Endothelial cell of umbilical vein (primary cell): Measurements from ENCODE around the gene MYLK2. TPM values are rescaled to one million over a fixed set of nuclear protein-coding genes. Genes with fewer than 3 reads are reported as not detected.
A peak's percentile ranks its signal among the peaks of the same experiment; 100 is the strongest.

ENCODE experiments used
- BruUV-seq: library from RNA; stranded (reverse); fragments of 400-500 nt; replicated peaks from 2 replicates; lab custom pipeline; 2021; lab: Mats Ljungman, UMichigan
- CTCF ChIA-PET: fragments of 300-600, 350-600 bp; sonication (Branson Sonifier 250); formaldehyde crosslinking; loops from one replicate; lab custom pipeline; 2021; ENCODE audit warnings: antibody characterized with exemption, inconsistent platforms; lab: Charles Lee
- POLR2A ChIA-PET: fragments of 300-600, 350-600 bp; sonication (Branson Sonifier 250); formaldehyde crosslinking; loops from one replicate; lab custom pipeline; 2021; ENCODE audit warnings: antibody characterized with exemption, inconsistent platforms; lab: Charles Lee
- DNase-seq: peaks from one replicate; pipeline ENCODE4 v3.0.0-alpha.2; 2011; ENCODE audit warnings: low read depth, low spot score
- FAIRE-seq: peaks from 2 replicates; lab custom pipeline; 2011; peaks lifted over from hg19 to GRCh38; lab: Jason Lieb, UNC
- H2AFZ ChIP-seq: 2 replicates; pipeline ENCODE4 v1.6.0; 2012; ENCODE audit warnings: low read depth, low read length, control low read depth, inconsistent platforms
- H3K27ac ChIP-seq: 2 replicates; pipeline ENCODE4 v1.5.1; 2011; ENCODE audit warnings: low read depth, mild to moderate bottlenecking, control low read depth, low read length, moderate library complexity; ENCODE audit not compliant: insufficient read depth
- H3K27me3 ChIP-seq, 2 experiments: 2 replicates each; pipeline versions ENCODE4 v1.6.0 to v1.6.1; 2011; ENCODE audit warnings: low read length in 2 of 2, mixed read lengths in 1 of 2; ENCODE audit not compliant: control insufficient read depth in 2 of 2, insufficient read depth in 2 of 2
- H3K36me3 ChIP-seq, 2 experiments: 2 replicates in 1 of 2; 3 replicates in 1 of 2; pipeline ENCODE4 v1.5.1; 2011; ENCODE audit warnings: low read length in 2 of 2, mild to moderate bottlenecking in 1 of 2, moderate library complexity in 1 of 2; ENCODE audit not compliant: control insufficient read depth in 2 of 2, insufficient read depth in 2 of 2; ENCODE audit errors: extremely low read depth in 1 of 2
- H3K4me1 ChIP-seq: 3 replicates; pipeline ENCODE4 v1.5.1; 2011; ENCODE audit warnings: mild to moderate bottlenecking, low read length; ENCODE audit not compliant: control insufficient read depth, insufficient read depth; ENCODE audit errors: extremely low read depth
- H3K4me2 ChIP-seq: 2 replicates; pipeline ENCODE4 v1.6.1; 2011; ENCODE audit warnings: low read length, control low read depth, mixed read lengths; ENCODE audit not compliant: insufficient read depth
- H3K4me3 ChIP-seq, 3 experiments: fragments of 200-600 bp in 1 of 3; sonication (generic), shearing (Covaris generic) in 1 of 3; replicated peaks in 1 of 3; 2 replicates each; pipeline ENCODE4 v1.5.1; 2011 to 2016; ENCODE audit warnings: control low read depth in 3 of 3, low read length in 3 of 3, mild to moderate bottlenecking in 2 of 3, inconsistent platforms in 1 of 3, low read depth in 1 of 3, moderate library complexity in 1 of 3; ENCODE audit not compliant: insufficient read depth in 1 of 3
- H3K79me2 ChIP-seq: 2 replicates; pipeline ENCODE4 v1.6.0; 2012; ENCODE audit warnings: low read length, inconsistent platforms; ENCODE audit not compliant: control insufficient read depth, insufficient read depth
- H3K9ac ChIP-seq: replicated peaks from 2 replicates; pipeline ENCODE3; 2011; ENCODE audit warnings: low read length, control low read depth; ENCODE audit not compliant: insufficient read depth; ENCODE audit errors: extremely low read depth
- H3K9me1 ChIP-seq: replicated peaks from 3 replicates; pipeline ENCODE4 v1.6.0; 2011; ENCODE audit warnings: mild to moderate bottlenecking, low read length; ENCODE audit not compliant: control insufficient read depth, insufficient read depth; ENCODE audit errors: extremely low read depth
- H3K9me3 ChIP-seq: replicated peaks from 2 replicates; pipeline ENCODE4 v1.5.1; 2012; ENCODE audit warnings: low read length, inconsistent platforms; ENCODE audit not compliant: control insufficient read depth, insufficient read depth
- H4K20me1 ChIP-seq: replicated peaks from 2 replicates; pipeline ENCODE3; 2011; ENCODE audit warnings: mild to moderate bottlenecking, low read length; ENCODE audit not compliant: control insufficient read depth, insufficient read depth; ENCODE audit errors: extremely low read depth
- JUN ChIP-seq: IDR thresholded peaks from 2 replicates; pipeline ENCODE4 v1.6.1; 2011; ENCODE audit warnings: borderline replicate concordance, low read depth; ENCODE audit not compliant: insufficient read length, insufficient read depth
- dilution Hi-C: fragments of 300-500 bp; cut with MboI; formaldehyde crosslinking; loops from one replicate; pipeline ENCODE4 v1.15.0; 2019; ENCODE audit warnings: low sequenced_read_pairs; ENCODE audit not compliant: extremely low pct_ligation_motif_present
- intact Hi-C: fragments of 100-400 bp; cut with micrococcal nuclease; formaldehyde crosslinking; loops from one replicate; pipeline ENCODE4 v1.10.0; 2022
- polyA plus RNA-seq, 4 experiments: library from polyadenylated mRNA; depleted of rRNA in 3 of 4; stranded (reverse) in 3 of 4; unstranded in 1 of 4; fragments of >200 nt; gene quantifications; 2 replicates each; pipeline versions ENCODE4 v1.2.1 to v1.2.3, GENCODE V29; 2011 to 2012; ENCODE audit warnings: missing spikeins in 1 of 4
- total RNA-seq: library from RNA; stranded (reverse); gene quantifications from 2 replicates; pipeline ENCODE4 v1.2.3, GENCODE V29; 2021
- TF ChIP-seq, protein P1 (sequence below), 2 donors: IDR thresholded peaks; 1 replicate in 1 of 2; 2 replicates in 1 of 2; pipeline ENCODE4 v1.5.1; 2011; ENCODE audit warnings: low read length in 2 of 2, mild to moderate bottlenecking in 2 of 2, moderate library complexity in 2 of 2, control low read depth in 1 of 2, inconsistent platforms in 1 of 2, low read depth in 1 of 2; ENCODE audit not compliant: insufficient read depth in 1 of 2; ENCODE audit errors: extremely low read depth in 1 of 2

MYLK2 gene
- total and polyA plus RNA-seq, 2 donors (not counting 3 experiments of a cell fraction or from before 2014, with no cell fraction given) = 2.6 to 2.7 TPM

DNA sequence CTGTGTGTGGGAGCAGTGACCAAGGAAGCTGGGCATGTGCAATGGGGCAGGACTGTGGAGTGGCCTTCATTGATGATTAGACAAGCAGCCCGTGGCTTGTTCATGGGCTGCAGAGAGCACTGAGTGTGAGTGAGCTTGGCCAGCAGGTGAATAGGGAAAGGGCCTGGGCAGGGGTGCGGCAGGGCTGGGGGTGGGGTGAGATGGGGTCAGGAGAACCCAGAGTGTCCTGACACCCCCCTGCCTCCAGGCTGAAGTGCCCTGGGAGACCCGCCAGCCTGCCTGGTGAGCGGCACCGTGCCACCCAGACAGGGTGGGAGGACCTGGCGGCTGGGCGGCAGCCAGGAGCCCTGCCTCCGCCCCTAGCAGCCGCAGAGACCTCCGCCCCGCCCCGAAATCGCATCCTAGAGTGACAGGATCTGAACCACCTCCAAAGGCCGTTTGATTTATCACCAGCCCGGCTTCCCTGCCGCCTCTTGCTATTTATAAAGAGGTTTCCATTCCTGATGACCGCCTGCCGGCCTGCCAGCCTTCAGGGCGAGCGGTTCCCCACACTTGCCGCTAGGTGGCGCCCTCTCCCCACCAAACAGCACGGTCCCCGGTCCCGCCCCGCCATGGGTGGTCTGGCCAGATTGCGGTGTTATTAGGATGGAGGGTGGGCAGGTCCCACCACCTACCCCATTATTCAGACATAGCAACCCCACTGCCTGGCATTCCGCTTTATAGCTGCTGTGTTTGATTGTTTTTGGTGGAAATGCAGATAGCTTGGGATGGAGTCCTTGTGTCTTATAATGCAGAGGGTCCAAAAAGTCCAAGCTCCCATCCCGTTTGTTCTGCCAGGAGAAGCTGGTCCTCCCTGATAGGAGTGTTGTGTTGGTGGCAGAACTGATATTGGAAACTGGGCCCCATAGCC is 3.5 kb downstream of the MYLK2 start:
- Histone ChIP-seq H3K36me3 (no peaks in the 10 kb centered on the region), H3K4me2 (no peak overlapping the region), H3K9me3 (no peaks in the 10 kb centered on the region), H3K27ac (peak overlapping the region; percentile 26), H4K20me1 (no peaks in the 10 kb centered on the region), H3K9ac (no peak overlapping the region), H3K9me1 (no peaks in the 10 kb centered on the region), H2AFZ (peak overlapping the region; percentile 53), H3K4me1 (peaks cover 22% of the 10 kb centered on the region), H3K27me3 (no peaks in the 10 kb centered on the region), H3K4me3 (no peak overlapping the region), H3K79me2 (no peaks in the 10 kb centered on the region)
- DNase-seq (peak; percentile 62), FAIRE-seq (peak; percentile 94)
- TF ChIP-seq, protein P1, sequence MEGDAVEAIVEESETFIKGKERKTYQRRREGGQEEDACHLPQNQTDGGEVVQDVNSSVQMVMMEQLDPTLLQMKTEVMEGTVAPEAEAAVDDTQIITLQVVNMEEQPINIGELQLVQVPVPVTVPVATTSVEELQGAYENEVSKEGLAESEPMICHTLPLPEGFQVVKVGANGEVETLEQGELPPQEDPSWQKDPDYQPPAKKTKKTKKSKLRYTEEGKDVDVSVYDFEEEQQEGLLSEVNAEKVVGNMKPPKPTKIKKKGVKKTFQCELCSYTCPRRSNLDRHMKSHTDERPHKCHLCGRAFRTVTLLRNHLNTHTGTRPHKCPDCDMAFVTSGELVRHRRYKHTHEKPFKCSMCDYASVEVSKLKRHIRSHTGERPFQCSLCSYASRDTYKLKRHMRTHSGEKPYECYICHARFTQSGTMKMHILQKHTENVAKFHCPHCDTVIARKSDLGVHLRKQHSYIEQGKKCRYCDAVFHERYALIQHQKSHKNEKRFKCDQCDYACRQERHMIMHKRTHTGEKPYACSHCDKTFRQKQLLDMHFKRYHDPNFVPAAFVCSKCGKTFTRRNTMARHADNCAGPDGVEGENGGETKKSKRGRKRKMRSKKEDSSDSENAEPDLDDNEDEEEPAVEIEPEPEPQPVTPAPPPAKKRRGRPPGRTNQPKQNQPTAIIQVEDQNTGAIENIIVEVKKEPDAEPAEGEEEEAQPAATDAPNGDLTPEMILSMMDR (IDR thresholded peaks at IDR 0.05; ENCODE audit: extremely low read depth in 1 of 2, insufficient read depth in 1 of 2, low read depth in 1 of 2, low read length in 2 of 2) = peak; percentile 96 to 97
- TF ChIP-seq JUN = no peak
- intact Hi-C loops = loop anchor here (1.0 kb wide), 8 partner anchors 11 to 830 kb away; partner anchors contain the start of gene PDRG1
- dilution Hi-C loops = no loop called here
- ChIA-PET CTCF (interaction anchor here (0.7 to 25.3 kb wide), 19 partner anchors 8 to 956 kb away, joined by 3 to 619 read pairs (median 4); partner anchors contain the start of genes FOXS1 and PDRG1), POLR2A (no interaction called here)
- no TSS peak for BruUV-seq
